HEK293T (cell line): ENCODE data around the gene ZNF469.

Experiments used
- ARNT ChIP-seq: fragments of 450-650 bp; IDR thresholded peaks from 2 replicates; pipeline ENCODE4 v1.6.1; 2017; ENCODE audit warnings: mild to moderate bottlenecking
- BHLHE40 ChIP-seq: fragments of 450-650 bp; IDR thresholded peaks from 2 replicates; pipeline ENCODE4 v1.6.1; 2016; ENCODE audit warnings: mild to moderate bottlenecking, moderate library complexity, borderline replicate concordance
- ELF4 ChIP-seq: fragments of 450-650 bp; IDR thresholded peaks from 2 replicates; pipeline ENCODE4 v1.6.1; 2017; ENCODE audit warnings: antibody characterized with exemption
- FOXA1 ChIP-seq: fragments of 450-650 bp; IDR thresholded peaks from 2 replicates; pipeline ENCODE4 v1.6.1; 2016; ENCODE audit warnings: mild to moderate bottlenecking
- FOXK2 ChIP-seq: fragments of 450-650 bp; IDR thresholded peaks from 2 replicates; pipeline ENCODE4 v1.6.1; 2016; ENCODE audit warnings: mild to moderate bottlenecking
- FOXM1 ChIP-seq: fragments of 450-650 bp; IDR thresholded peaks from 2 replicates; pipeline ENCODE4 v1.6.1; 2017; ENCODE audit warnings: mild to moderate bottlenecking, borderline replicate concordance
- L3MBTL2 ChIP-seq: fragments of 450-650 bp; conservative IDR thresholded peaks from 2 replicates; pipeline ENCODE4 v1.6.1; 2016; ENCODE audit warnings: mild to moderate bottlenecking
- NFRKB ChIP-seq: fragments of 450-650 bp; IDR thresholded peaks from 2 replicates; pipeline ENCODE4 v1.6.1; 2016; ENCODE audit warnings: mild to moderate bottlenecking, moderate library complexity
- SP1 ChIP-seq: fragments of 450-650 bp; IDR thresholded peaks from 2 replicates; pipeline ENCODE4 v1.6.1; 2017
- SUZ12 ChIP-seq: fragments of 450-650 bp; IDR thresholded peaks from 2 replicates; pipeline ENCODE4 v1.6.1; 2016; ENCODE audit warnings: mild to moderate bottlenecking
- TARDBP ChIP-seq: fragments of 450-650 bp; IDR thresholded peaks from 2 replicates; pipeline ENCODE4 v1.6.1; 2016
- ZNF384 ChIP-seq: fragments of 450-650 bp; IDR thresholded peaks from 2 replicates; pipeline ENCODE4 v1.6.1; 2016
- TF ChIP-seq, protein P1 (sequence below): fragments of 450-650 bp; IDR thresholded peaks from 2 replicates; pipeline ENCODE4 v1.6.1; 2016

DNA sequence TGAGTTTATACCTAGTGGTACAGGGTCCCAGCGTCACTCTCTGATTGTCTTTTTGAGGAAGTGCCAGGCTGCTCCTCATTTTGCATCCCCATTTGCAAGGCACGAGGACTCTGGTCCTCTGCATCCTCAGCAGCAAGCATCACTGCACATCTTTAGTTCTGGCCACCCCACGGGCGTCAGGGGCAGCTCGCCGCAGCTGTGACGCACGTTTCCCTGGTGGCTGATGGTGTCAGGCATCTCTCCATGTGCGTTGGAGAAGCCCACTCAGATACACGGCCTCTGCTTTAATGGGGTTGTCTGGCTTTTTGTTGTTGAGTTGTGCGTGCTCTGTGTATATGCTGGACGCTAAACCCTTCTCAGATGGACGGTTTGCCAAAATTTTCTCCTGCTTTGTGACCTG, 45.2 kb upstream of the ZNF469 start:
- no peak for TF ChIP-seq TARDBP
- TF ChIP-seq ELF4: no peak
- no peak for TF ChIP-seq FOXK2
- TF ChIP-seq SUZ12: no peak
- TF ChIP-seq SP1: no peak
- no peak for TF ChIP-seq ARNT
- no peak for TF ChIP-seq NFRKB
- TF ChIP-seq, protein P1, sequence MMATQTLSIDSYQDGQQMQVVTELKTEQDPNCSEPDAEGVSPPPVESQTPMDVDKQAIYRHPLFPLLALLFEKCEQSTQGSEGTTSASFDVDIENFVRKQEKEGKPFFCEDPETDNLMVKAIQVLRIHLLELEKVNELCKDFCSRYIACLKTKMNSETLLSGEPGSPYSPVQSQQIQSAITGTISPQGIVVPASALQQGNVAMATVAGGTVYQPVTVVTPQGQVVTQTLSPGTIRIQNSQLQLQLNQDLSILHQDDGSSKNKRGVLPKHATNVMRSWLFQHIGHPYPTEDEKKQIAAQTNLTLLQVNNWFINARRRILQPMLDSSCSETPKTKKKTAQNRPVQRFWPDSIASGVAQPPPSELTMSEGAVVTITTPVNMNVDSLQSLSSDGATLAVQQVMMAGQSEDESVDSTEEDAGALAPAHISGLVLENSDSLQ: no peak
- TF ChIP-seq ZNF384: no peak
- TF ChIP-seq FOXM1: no peak
- no peak for TF ChIP-seq BHLHE40
- no peak for TF ChIP-seq L3MBTL2
- TF ChIP-seq FOXA1: no peak
